ENCODE data around the gene CSNK2A3.

DNA sequence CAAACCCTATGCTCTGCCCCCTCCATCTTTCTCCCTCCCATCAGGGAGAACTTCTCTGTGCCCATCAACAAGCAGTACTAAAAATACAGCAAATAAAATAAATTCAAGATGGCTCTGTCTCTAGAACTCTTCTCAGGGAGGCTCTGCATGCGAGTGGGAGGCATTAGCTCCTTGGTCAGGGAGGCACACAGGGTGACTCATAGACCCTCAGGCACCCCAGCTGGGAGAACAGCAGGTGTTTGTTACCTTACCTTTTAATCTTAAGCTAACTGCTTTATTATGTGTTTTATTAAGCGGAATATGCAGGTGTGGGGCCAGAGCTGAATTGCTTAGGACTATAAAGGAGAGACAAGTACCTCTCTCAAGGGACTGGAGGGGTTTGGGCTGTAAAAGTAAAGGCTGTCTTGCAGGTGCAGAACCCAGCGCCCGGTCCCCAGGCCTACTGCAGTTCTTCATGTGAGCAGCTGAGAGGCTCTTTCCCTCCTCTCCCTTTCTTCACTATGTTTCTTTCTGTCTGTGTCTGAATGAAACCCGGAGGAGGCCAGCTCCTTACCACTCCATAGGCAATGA is 20.8 kb downstream of the CSNK2A3 start:
- TF ChIP-seq, protein P1, sequence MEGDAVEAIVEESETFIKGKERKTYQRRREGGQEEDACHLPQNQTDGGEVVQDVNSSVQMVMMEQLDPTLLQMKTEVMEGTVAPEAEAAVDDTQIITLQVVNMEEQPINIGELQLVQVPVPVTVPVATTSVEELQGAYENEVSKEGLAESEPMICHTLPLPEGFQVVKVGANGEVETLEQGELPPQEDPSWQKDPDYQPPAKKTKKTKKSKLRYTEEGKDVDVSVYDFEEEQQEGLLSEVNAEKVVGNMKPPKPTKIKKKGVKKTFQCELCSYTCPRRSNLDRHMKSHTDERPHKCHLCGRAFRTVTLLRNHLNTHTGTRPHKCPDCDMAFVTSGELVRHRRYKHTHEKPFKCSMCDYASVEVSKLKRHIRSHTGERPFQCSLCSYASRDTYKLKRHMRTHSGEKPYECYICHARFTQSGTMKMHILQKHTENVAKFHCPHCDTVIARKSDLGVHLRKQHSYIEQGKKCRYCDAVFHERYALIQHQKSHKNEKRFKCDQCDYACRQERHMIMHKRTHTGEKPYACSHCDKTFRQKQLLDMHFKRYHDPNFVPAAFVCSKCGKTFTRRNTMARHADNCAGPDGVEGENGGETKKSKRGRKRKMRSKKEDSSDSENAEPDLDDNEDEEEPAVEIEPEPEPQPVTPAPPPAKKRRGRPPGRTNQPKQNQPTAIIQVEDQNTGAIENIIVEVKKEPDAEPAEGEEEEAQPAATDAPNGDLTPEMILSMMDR (IDR thresholded peaks at IDR 0.05; ENCODE audit: poor library complexity) = no peak
- no peak for TF ChIP-seq EZH2phosphoT487 (IDR thresholded peaks at IDR 0.05; ENCODE audit: low read depth, severe bottlenecking, unreplicated experiment)
- no peak for TF ChIP-seq EZH2 (IDR thresholded peaks at IDR 0.05; ENCODE audit: borderline replicate concordance)
